BJ (cell line): ENCODE data around the gene VGLL4. TPM values are rescaled to one million over a fixed set of nuclear protein-coding genes. Genes with fewer than 3 reads are reported as not detected.

Experiments
- CTCF ChIA-PET: fragments of 350-600 bp; formaldehyde crosslinking; extraction: SDS; loops from one replicate; lab custom pipeline; 2021; ENCODE audit warnings: antibody characterized with exemption, inconsistent platforms; lab: Yijun Ruan, JAX
- POLR2A ChIA-PET: fragments of 300-600 bp; sonication (Branson Sonifier 250); formaldehyde crosslinking; extraction: SDS; loops from one replicate; lab custom pipeline; 2021; ENCODE audit warnings: antibody characterized with exemption; lab: Charles Lee
- DNase-seq: peaks from one replicate; pipeline ENCODE4 v3.0.0-alpha.2; 2011; ENCODE audit warnings: low read depth
- H3K27me3 ChIP-seq: 2 replicates; pipeline ENCODE4 v1.6.0; 2011; ENCODE audit warnings: low read length; ENCODE audit not compliant: control insufficient read depth, insufficient read depth
- H3K36me3 ChIP-seq: 2 replicates; pipeline ENCODE4 v1.5.1; 2011; ENCODE audit warnings: low read length; ENCODE audit not compliant: control insufficient read depth, insufficient read depth
- H3K4me3 ChIP-seq: 2 replicates; pipeline ENCODE4 v1.5.1; 2011; ENCODE audit warnings: low read depth, mild to moderate bottlenecking, control low read depth, low read length
- polyA plus RNA-seq: library from polyadenylated mRNA; depleted of rRNA; stranded (reverse); fragments of >200 nt; gene quantifications from 2 replicates; pipeline ENCODE4 v1.2.3, GENCODE V29; 2011
- TF ChIP-seq, protein P1 (sequence below): IDR thresholded peaks from 2 replicates; pipeline ENCODE4 v1.5.1; 2011; ENCODE audit warnings: low read depth, mild to moderate bottlenecking, control low read depth, inconsistent platforms, low read length, moderate library complexity; ENCODE audit not compliant: insufficient read depth

The VGLL4 gene
- polyA plus RNA-seq, 1 experiment, result 31.3 TPM

DNA sequence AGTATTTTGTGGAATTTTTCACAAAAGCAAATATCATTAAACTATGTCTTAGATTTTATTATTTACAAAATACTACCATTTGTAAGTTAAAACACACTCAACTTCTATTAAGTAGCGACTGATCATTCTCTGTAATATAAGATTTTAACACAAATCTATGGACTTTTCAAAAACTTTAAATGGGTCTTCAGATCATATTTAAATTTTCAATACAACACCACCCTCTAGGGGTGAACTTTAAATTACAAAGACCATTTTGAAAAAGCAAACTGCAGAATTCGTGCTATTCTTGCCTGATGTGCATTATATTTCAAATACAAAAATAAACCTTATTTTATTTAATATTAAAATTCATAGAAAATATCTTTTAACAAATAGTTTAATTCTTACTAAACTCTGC is 8.2 kb upstream of the VGLL4 start:
- POLR2A ChIA-PET, result no interaction called here

DNA sequence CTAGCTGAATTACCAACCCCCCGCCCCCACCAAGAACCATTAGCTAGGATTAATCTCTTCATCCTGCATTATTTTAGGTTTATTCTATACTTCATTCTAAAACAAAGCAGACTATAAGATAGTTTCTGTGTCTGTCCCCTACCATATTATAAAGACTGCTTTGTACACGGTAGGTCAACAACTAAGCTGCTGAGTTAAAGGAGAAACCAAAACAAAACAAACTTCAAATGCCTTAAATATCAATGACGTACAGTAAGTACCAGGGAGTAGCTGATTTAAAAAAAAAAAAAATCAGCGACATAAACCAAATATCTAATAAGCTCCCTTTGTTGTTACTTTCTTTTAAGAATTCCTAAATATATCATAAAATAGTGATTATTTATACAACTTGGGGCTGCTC is 7.8 kb upstream of the VGLL4 start:
- DNase-seq, result no peak
- H3K36me3 ChIP-seq, result no peaks in the 10 kb centered on the region
- TF ChIP-seq, protein P1, sequence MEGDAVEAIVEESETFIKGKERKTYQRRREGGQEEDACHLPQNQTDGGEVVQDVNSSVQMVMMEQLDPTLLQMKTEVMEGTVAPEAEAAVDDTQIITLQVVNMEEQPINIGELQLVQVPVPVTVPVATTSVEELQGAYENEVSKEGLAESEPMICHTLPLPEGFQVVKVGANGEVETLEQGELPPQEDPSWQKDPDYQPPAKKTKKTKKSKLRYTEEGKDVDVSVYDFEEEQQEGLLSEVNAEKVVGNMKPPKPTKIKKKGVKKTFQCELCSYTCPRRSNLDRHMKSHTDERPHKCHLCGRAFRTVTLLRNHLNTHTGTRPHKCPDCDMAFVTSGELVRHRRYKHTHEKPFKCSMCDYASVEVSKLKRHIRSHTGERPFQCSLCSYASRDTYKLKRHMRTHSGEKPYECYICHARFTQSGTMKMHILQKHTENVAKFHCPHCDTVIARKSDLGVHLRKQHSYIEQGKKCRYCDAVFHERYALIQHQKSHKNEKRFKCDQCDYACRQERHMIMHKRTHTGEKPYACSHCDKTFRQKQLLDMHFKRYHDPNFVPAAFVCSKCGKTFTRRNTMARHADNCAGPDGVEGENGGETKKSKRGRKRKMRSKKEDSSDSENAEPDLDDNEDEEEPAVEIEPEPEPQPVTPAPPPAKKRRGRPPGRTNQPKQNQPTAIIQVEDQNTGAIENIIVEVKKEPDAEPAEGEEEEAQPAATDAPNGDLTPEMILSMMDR, result no peak
- H3K27me3 ChIP-seq, result no peaks in the 10 kb centered on the region
- no peak overlapping the region for H3K4me3 ChIP-seq
- ChIA-PET POLR2A (interaction anchor here (0.6 kb wide), 1 partner anchor 187 kb away, joined by 5 read pairs; no protein-coding TSS in a partner anchor), CTCF (interaction anchor here (0.6 to 9.4 kb wide), 12 partner anchors 82 to 316 kb away, joined by 3 to 81 read pairs (median 3); no protein-coding TSS in a partner anchor)

More for the DNA sequence above, 8.2 kb upstream of the VGLL4 start:
- TF ChIP-seq, protein P1, result peak; percentile 34; the same call in 1 of the 2 replicates
- CTCF ChIA-PET, result interaction anchor here (0.9 to 9.4 kb wide), 7 partner anchors 83 to 317 kb away, joined by 3 to 81 read pairs (median 3); no protein-coding TSS in a partner anchor
- Histone ChIP-seq H3K4me3 (no peak overlapping the region), H3K36me3 (no peaks in the 10 kb centered on the region), H3K27me3 (no peaks in the 10 kb centered on the region)
- no peak for DNase-seq

DNA sequence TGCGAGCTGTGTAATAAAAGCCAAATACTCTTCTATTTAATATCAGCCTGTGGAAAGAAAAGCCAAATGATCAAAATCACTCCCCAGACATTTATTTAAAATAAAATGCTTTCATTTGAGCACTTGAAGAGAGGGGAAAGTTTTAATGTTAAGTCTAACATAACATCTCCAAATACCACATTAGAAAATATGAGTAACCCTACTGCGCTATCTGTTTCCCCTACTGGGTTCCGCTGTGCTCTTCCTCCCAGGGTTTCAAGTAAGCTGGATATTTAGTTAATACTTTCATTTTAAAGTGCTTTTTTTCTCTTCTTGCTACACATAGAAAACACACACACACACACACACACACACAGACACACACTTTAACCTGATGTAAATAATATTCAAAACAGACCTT is 6.7 kb upstream of the VGLL4 start:
- Histone ChIP-seq H3K4me3 (no peak overlapping the region), H3K36me3 (no peaks in the 10 kb centered on the region), H3K27me3 (no peaks in the 10 kb centered on the region)
- TF ChIP-seq, protein P1, result no peak
- POLR2A ChIA-PET, result no interaction called here
- DNase-seq, result no peak
- CTCF ChIA-PET, result interaction anchor here (0.6 to 9.4 kb wide), 7 partner anchors 10 to 271 kb away, joined by 3 to 81 read pairs (median 4); no protein-coding TSS in a partner anchor

DNA sequence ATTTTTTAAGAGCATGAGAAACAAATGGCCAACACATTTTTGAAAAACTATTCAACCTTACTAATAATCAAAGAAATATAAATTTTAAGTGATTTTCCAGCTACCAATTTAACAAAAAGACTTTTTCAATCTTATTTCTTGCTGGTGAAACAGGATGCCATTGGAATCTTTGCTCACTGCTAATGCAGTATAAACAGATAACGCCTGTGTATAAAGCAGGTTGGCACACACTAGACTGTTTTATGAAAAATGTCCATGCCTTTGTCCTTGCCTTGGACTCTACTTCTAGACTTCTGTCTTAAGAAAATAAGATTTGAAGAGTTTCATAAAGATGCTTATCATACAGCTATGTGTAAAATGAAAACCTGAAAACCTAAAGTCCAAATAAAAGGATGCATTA is 5.0 kb upstream of the VGLL4 start:
- TF ChIP-seq, protein P1, result no peak
- ChIA-PET POLR2A (no interaction called here), CTCF (interaction anchor here (1.3 to 9.4 kb wide), 2 partner anchors 48 to 270 kb away, joined by 4 to 81 read pairs; no protein-coding TSS in a partner anchor)
- Histone ChIP-seq H3K4me3 (no peak overlapping the region), H3K36me3 (no peaks in the 10 kb centered on the region), H3K27me3 (no peaks in the 10 kb centered on the region)
- no peak for DNase-seq

DNA sequence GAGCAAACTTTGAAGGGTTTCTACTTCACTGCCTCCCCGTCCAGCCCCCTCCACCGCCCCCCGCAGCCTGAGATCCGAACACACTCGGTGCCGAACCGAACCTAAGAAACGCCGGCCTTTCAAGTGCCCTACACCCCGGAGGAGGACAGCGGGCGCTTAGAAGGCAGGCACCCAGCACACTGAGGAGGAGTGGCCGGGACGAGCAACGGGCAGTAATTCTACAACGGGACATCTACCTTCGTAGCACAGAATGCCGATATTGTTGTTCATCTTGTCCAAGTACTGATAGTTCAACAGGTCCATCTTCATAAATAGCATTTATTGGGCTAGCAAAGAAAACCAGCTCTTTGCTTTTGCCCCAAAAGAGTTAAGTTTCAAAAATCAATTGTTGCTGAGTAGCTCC is 513 bp downstream of the VGLL4 start:
- ChIA-PET CTCF (interaction anchor here (0.6 to 1.1 kb wide), 3 partner anchors 75 to 266 kb away, joined by 3 to 4 read pairs (median 3); partner anchors contain the start of gene TAMM41), POLR2A (no interaction called here)
- no peak for DNase-seq
- TF ChIP-seq, protein P1, result no peak
- Histone ChIP-seq H3K36me3 (0 out of 2 replicates have a peak, but pooled peaks cover 2% of the 10 kb centered on the region), H3K27me3 (no peaks in the 10 kb centered on the region), H3K4me3 (peak overlapping the region; percentile 86)
